Subcutaneous adipose tissue (tissue), 4 donors: ENCODE results near the gene NDUFA8. TPM values are rescaled to one million over a fixed set of nuclear protein-coding genes. Genes with fewer than 3 reads are reported as not detected.

Source experiments
- CTCF ChIP-seq: fragments of 450-650 bp; IDR thresholded peaks from one replicate; pipeline ENCODE4 v1.5.1; 2016; ENCODE audit warnings: low read depth, mild to moderate bottlenecking, control low read depth, antibody characterized with exemption, moderate library complexity
- total RNA-seq, 4 donors: library from RNA; depleted of rRNA; stranded (reverse); fragments of >200 nt; gene quantifications; one replicate each; pipeline ENCODE4 v1.1.0, GENCODE V29; 2016

NDUFA8 gene
- total RNA-seq, 4 donors from 2014 or later = 24.5 to 53.0 (median 28.7) TPM

DNA sequence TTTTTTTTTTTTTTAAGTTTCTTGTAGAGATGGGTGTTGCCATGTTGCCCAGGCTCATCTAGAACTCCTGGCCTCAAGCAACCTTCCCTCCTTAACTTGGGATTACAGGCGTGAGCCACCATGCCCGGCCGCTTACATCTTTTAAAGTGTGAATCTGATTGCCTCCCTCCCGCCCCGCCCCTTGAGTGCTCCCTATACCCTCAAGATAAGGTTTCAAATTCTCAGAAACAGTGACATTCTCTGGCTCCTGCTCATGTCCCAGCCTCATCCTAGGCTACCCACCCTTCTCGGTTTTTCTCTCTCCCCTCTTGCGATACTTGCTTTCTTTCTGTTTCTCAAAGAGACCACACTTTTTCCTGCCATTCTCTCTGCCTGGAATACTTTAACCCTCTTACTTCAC is 12.6 kb upstream of the NDUFA8 start:
- TF ChIP-seq CTCF = no peak

DNA sequence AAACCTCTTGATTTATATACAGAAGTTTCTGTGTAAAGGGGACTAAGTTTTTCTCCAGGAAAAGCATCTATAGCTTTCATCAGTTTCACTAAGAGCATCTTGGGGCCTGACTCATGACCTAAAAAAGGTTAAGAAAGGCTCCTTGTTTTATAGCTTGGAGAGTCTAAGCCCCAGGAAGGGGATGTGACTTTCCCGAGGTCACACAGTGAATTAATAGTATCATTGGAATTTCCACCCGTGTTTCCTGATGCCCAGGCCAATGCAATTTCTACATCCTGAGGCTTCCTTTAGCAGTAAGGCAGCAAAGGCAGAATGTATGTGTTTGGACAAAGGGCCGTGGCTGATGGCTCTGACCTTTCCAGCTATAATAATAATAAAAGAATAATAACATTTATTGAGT is 8.8 kb upstream of the NDUFA8 start:
- no peak for TF ChIP-seq CTCF

- TF ChIP-seq CTCF = no peak
These were observed 4.7 kb upstream of the NDUFA8 start for GRCh38 chr9:122164286-122164685.

GRCh38 chr9:122162415-122162814 is 2.8 kb upstream of the NDUFA8 start:
- TF ChIP-seq CTCF = no peak

DNA sequence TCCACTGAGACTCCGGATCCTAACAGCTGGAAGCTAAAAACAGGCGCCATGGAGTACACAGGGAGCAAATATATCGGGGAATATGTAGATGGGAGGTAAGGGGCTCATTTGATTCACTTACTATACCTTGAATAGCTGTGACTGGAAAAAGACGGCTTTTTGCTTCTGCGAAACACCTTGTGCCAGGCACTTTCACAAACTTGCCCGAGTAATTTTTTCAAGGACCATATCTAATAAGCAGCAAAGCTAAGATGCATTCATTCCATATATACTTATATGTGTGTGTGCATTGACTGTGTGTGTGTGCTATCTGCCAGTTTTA is 307 bp upstream of the NDUFA8 start:
- TF ChIP-seq CTCF = no peak

- TF ChIP-seq CTCF = no peak
These were observed 1.4 kb downstream of the NDUFA8 start for GRCh38 chr9:122158202-122158601.

- TF ChIP-seq CTCF = no peak
These were observed 3.8 kb downstream of the NDUFA8 start for GRCh38 chr9:122155796-122156195.
